ENCODE measurements around the gene HELZ2. TPM values are rescaled to one million over a fixed set of nuclear protein-coding genes. Genes with fewer than 3 reads are reported as not detected.

Gene HELZ2
- total and polyA plus RNA-seq, 4 experiments from 2014 or later, result 2.0 to 45.4 (median 23.0) TPM

GRCh38 chr20:63543733-63544132 lies 30.3 kb downstream of the HELZ2 start:
- no peak for DNase-seq
- H3K36me3 Mint-ChIP-seq, result no peaks in the 10 kb centered on the region
- Histone ChIP-seq H3K9me3 (ENCODE audit: control insufficient read depth in 1 of 2, low read length in 2 of 2) (no peaks in the 10 kb centered on the region), H3K4me1 (ENCODE audit: insufficient read depth, low read length) (peaks cover 10% of the 10 kb centered on the region), H3K36me3 (ENCODE audit: insufficient read depth, low read length) (no peaks in the 10 kb centered on the region), H3K27ac (ENCODE audit: low read depth, low read length) (no peak overlapping the region), H3K4me3 (ENCODE audit: low read length in 2 of 2) (no peak overlapping the region), H3K27me3 (ENCODE audit: insufficient read depth, low read length) (no peaks in the 10 kb centered on the region)
- POLR2A ChIA-PET (ENCODE audit: partially characterized antibody), result interaction anchor here (2.2 to 3.2 kb wide), 2 partner anchors 9 to 22 kb away, joined by 6 to 18 read pairs; no protein-coding TSS in a partner anchor
- CTCF ChIA-PET (ENCODE audit: partially characterized antibody), result interaction anchor here (0.6 to 1.9 kb wide), 4 partner anchors 38 to 243 kb away, joined by 3 to 4 read pairs (median 3); no protein-coding TSS in a partner anchor
- peak overlapping the region in 2 of 7 donors; percentile 14 to 69 for H3K27ac Mint-ChIP-seq
- H3K4me1 Mint-ChIP-seq, result peaks cover 1 to 9% (median 4%) of the 10 kb centered on the region in 4 donors
- peaks cover 2% of the 10 kb centered on the region in 2 donors for H3K27me3 Mint-ChIP-seq
- intact Hi-C loops (cut with micrococcal nuclease), result no loop called here
- H3K4me3 Mint-ChIP-seq, result no peak overlapping the region
- no peaks in the 10 kb centered on the region for H3K9me3 Mint-ChIP-seq

DNA sequence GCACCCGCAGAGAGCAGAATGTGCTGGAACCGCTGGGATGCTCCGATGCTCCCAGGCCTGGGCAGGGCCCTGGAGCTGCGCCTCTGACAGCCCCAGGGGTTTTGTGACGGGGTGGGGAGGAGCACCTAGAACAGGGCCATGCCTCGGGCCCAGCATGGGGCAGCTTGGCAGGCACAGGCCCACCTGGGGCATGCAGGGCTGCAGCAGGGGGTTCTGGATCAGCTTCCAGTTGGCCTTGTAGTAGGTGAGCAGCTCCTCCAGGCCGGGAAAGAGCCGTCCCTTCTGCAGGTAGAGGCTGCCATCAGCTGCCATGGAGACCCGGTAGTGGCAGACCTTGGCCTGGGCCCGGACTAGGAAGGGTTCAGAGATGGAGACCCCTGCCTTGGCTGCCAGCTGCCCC lies 30.9 kb downstream of the HELZ2 start:
- CTCF ChIA-PET (ENCODE audit: partially characterized antibody), result interaction anchor here (1.1 to 1.9 kb wide), 4 partner anchors 39 to 323 kb away, joined by 3 to 4 read pairs (median 3); partner anchors contain the start of gene TPD52L2
- H3K4me3 ChIP-seq (ENCODE audit: low read length in 2 of 2), result no peak overlapping the region

DNA sequence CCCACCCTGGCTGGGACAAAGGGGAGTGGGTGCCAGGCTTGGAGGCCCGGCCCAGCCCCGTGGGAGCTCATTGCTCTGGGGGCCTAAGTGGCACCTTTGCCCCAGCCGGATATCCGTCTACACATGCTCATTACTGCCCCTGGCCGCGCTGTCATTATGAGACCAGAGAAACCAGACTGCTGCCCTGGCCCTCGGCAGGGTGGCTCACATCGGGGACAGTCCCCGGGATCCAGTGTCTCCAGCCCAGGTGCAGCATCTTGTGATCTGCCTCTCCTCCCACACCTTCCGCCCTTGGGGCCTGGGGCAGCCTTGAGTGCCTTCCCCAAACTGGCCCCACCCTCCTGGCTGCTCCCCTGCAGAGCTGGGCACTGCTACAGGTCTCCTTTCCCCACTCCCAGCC lies 31.3 kb downstream of the HELZ2 start:
- H3K9me3 ChIP-seq (ENCODE audit: control insufficient read depth in 1 of 2, low read length in 2 of 2), result no peaks in the 10 kb centered on the region
- intact Hi-C loops (cut with micrococcal nuclease), result no loop called here
- H3K4me1 ChIP-seq (ENCODE audit: insufficient read depth, low read length), result peaks cover 19% of the 10 kb centered on the region
- no peaks in the 10 kb centered on the region for H3K36me3 Mint-ChIP-seq
- DNase-seq, result no peak
- CTCF ChIA-PET (ENCODE audit: partially characterized antibody), result interaction anchor here (1.1 to 1.9 kb wide), 3 partner anchors 39 to 323 kb away, joined by 3 to 4 read pairs (median 3); partner anchors contain the start of gene TPD52L2
- no peak overlapping the region for H3K27ac ChIP-seq (ENCODE audit: low read depth, low read length)
- peaks cover 1 to 18% (median 4%) of the 10 kb centered on the region in 4 donors for H3K4me1 Mint-ChIP-seq
- no peaks in the 10 kb centered on the region for H3K9me3 Mint-ChIP-seq
- H3K27ac Mint-ChIP-seq, result peak overlapping the region in 1 of 7 donors; percentile 68
- H3K4me3 ChIP-seq (ENCODE audit: low read length in 2 of 2), result no peak overlapping the region
- no peak overlapping the region for H3K4me3 Mint-ChIP-seq
- H3K27me3 ChIP-seq (ENCODE audit: insufficient read depth, low read length), result no peaks in the 10 kb centered on the region
- peaks cover 2% of the 10 kb centered on the region in 2 donors for H3K27me3 Mint-ChIP-seq
- H3K36me3 ChIP-seq (ENCODE audit: insufficient read depth, low read length), result no peaks in the 10 kb centered on the region
- POLR2A ChIA-PET (ENCODE audit: partially characterized antibody), result interaction anchor here (2.2 to 3.2 kb wide), 2 partner anchors 10 to 21 kb away, joined by 6 to 18 read pairs; no protein-coding TSS in a partner anchor

More for the DNA sequence above, 30.9 kb downstream of the HELZ2 start:
- H3K36me3 Mint-ChIP-seq, result no peaks in the 10 kb centered on the region
- Histone ChIP-seq H3K9me3 (ENCODE audit: control insufficient read depth in 1 of 2, low read length in 2 of 2) (no peaks in the 10 kb centered on the region), H3K36me3 (ENCODE audit: insufficient read depth, low read length) (no peaks in the 10 kb centered on the region), H3K27ac (ENCODE audit: low read depth, low read length) (no peak overlapping the region), H3K27me3 (ENCODE audit: insufficient read depth, low read length) (no peaks in the 10 kb centered on the region), H3K4me1 (ENCODE audit: insufficient read depth, low read length) (peaks cover 16% of the 10 kb centered on the region)
- no peak overlapping the region for H3K4me3 Mint-ChIP-seq
- no peak for DNase-seq
- no peaks in the 10 kb centered on the region for H3K9me3 Mint-ChIP-seq
- H3K27me3 Mint-ChIP-seq, result peaks cover 2% of the 10 kb centered on the region in 2 donors
- POLR2A ChIA-PET (ENCODE audit: partially characterized antibody), result interaction anchor here (2.2 to 3.2 kb wide), 2 partner anchors 9 to 22 kb away, joined by 6 to 18 read pairs; no protein-coding TSS in a partner anchor
- no peak overlapping the region for H3K27ac Mint-ChIP-seq
- intact Hi-C loops (cut with micrococcal nuclease), result no loop called here
- peaks cover 1 to 14% (median 4%) of the 10 kb centered on the region in 4 donors for H3K4me1 Mint-ChIP-seq

GRCh38 chr20:63542031-63542559 lies 31.9 kb downstream of the HELZ2 start:
- intact Hi-C loops (cut with micrococcal nuclease), result no loop called here
- Histone ChIP-seq H3K27me3 (ENCODE audit: insufficient read depth, low read length) (no peaks in the 10 kb centered on the region), H3K4me1 (ENCODE audit: insufficient read depth, low read length) (peaks cover 25% of the 10 kb centered on the region), H3K9me3 (ENCODE audit: control insufficient read depth in 1 of 2, low read length in 2 of 2) (no peaks in the 10 kb centered on the region), H3K4me3 (ENCODE audit: low read length in 2 of 2) (no peak overlapping the region), H3K36me3 (ENCODE audit: insufficient read depth, low read length) (no peaks in the 10 kb centered on the region), H3K27ac (ENCODE audit: low read depth, low read length) (no peak overlapping the region)
- no peak for DNase-seq
- POLR2A ChIA-PET (ENCODE audit: partially characterized antibody), result interaction anchor here (2.2 to 3.2 kb wide), 2 partner anchors 10 to 21 kb away, joined by 6 to 18 read pairs; no protein-coding TSS in a partner anchor
- Mint-ChIP-seq H3K27ac (no peak overlapping the region), H3K27me3 (peaks cover 2% of the 10 kb centered on the region in 2 donors), H3K9me3 (no peaks in the 10 kb centered on the region), H3K36me3 (no peaks in the 10 kb centered on the region), H3K4me3 (no peak overlapping the region), H3K4me1 (peaks cover 1 to 22% (median 4%) of the 10 kb centered on the region in 4 donors)
- CTCF ChIA-PET (ENCODE audit: partially characterized antibody), result interaction anchor here (1.2 to 1.9 kb wide), 2 partner anchors 100 to 324 kb away, joined by 3 to 4 read pairs; partner anchors contain the start of gene TPD52L2

GRCh38 chr20:63541371-63541770 lies 32.7 kb downstream of the HELZ2 start:
- H3K36me3 ChIP-seq (ENCODE audit: insufficient read depth, low read length), result no peaks in the 10 kb centered on the region
- intact Hi-C loops (cut with micrococcal nuclease), result no loop called here
- H3K9me3 ChIP-seq (ENCODE audit: control insufficient read depth in 1 of 2, low read length in 2 of 2), result no peaks in the 10 kb centered on the region
- no peak for DNase-seq
- no peak overlapping the region for H3K27ac ChIP-seq (ENCODE audit: low read depth, low read length)
- H3K4me3 ChIP-seq (ENCODE audit: low read length in 2 of 2), result no peak overlapping the region
- ChIA-PET POLR2A (ENCODE audit: partially characterized antibody) (no interaction called here), CTCF (ENCODE audit: partially characterized antibody) (no interaction called here)
- Mint-ChIP-seq H3K27me3 (peaks cover 2% of the 10 kb centered on the region in 2 donors), H3K9me3 (no peaks in the 10 kb centered on the region), H3K4me1 (peaks cover 3 to 22% (median 5%) of the 10 kb centered on the region in 4 donors), H3K36me3 (no peaks in the 10 kb centered on the region), H3K4me3 (no peak overlapping the region), H3K27ac (no peak overlapping the region)
- no peaks in the 10 kb centered on the region for H3K27me3 ChIP-seq (ENCODE audit: insufficient read depth, low read length)
- H3K4me1 ChIP-seq (ENCODE audit: insufficient read depth, low read length), result peaks cover 31% of the 10 kb centered on the region

DNA sequence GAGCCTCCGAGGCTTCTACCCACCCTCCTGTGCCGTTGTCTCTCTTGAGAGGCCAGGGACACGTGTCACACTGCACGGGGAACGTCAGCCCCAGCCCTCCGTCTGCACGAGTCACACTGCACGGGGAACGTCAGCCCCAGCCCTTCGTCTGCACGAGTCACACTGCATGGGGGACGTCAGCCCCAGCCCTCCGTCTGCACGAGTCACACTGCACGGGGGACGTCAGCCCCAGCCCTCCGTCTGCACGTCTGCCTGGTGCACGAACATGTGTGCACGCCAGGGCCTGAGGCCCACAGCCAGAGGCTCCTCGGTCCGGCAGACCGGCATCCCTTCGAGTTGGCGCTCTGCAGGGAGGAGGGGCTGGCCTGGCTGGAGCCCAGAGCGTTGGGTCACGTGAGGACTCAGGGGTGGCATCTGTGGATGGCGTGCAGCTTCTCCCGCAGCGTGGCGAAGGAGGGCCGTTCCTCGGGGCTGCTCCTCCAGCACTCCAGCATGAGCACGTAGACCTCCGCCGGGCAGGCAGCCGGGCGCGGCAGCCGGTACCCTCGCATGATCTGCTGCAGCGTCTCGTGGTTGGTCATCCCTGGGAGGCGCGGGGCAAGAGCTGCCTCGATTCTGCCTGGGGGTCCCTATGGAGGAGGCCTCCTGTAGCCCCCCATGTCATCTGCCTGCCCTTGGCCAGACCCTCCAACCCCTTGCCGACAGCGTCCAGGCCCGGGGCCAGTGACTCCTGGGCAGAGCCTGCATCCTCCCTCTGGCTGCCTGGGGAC lies 33.4 kb downstream of the HELZ2 start:
- Mint-ChIP-seq H3K27ac (no peak overlapping the region), H3K9me3 (no peaks in the 10 kb centered on the region), H3K4me3 (peak overlapping the region in 1 of 8 donors; percentile 31), H3K27me3 (peaks cover 2% of the 10 kb centered on the region in 2 donors), H3K4me1 (peaks cover 3 to 22% (median 5%) of the 10 kb centered on the region in 4 donors), H3K36me3 (no peaks in the 10 kb centered on the region)
- Histone ChIP-seq H3K9me3 (ENCODE audit: control insufficient read depth in 1 of 2, low read length in 2 of 2) (no peaks in the 10 kb centered on the region), H3K4me3 (ENCODE audit: low read length in 2 of 2) (no peak overlapping the region), H3K27ac (ENCODE audit: low read depth, low read length) (no peak overlapping the region), H3K4me1 (ENCODE audit: insufficient read depth, low read length) (peaks cover 31% of the 10 kb centered on the region), H3K27me3 (ENCODE audit: insufficient read depth, low read length) (no peaks in the 10 kb centered on the region), H3K36me3 (ENCODE audit: insufficient read depth, low read length) (no peaks in the 10 kb centered on the region)
- DNase-seq, result no peak
- POLR2A ChIA-PET (ENCODE audit: partially characterized antibody), result interaction anchor here (6.6 kb wide), 1 partner anchor 18 kb away, joined by 84 read pairs; the partner anchor contains the start of gene PPDPF
- CTCF ChIA-PET (ENCODE audit: partially characterized antibody), result no interaction called here
- intact Hi-C loops (cut with micrococcal nuclease), result no loop called here

Measured in CD4-positive, alpha-beta memory T cell (primary cell).